Measurements from ENCODE around the gene SHISAL1. TPM values are rescaled to one million over a fixed set of nuclear protein-coding genes. Genes with fewer than 3 reads are reported as not detected.

SHISAL1 gene
- total RNA-seq, 1 donor, result under 0.01 TPM

- no peak for DNase-seq (ENCODE audit: low read depth in 2 of 3, low spot score in 2 of 3)
Measured at GRCh38 chr22:44197271-44197670, 115.5 kb downstream of the SHISAL1 start.

GRCh38 chr22:44196731-44197131 lies 116.0 kb downstream of the SHISAL1 start:
- DNase-seq (ENCODE audit: low read depth in 2 of 3, low spot score in 2 of 3), result no peak

GRCh38 chr22:44196241-44196640 lies 116.5 kb downstream of the SHISAL1 start:
- no peak for DNase-seq (ENCODE audit: low read depth in 2 of 3, low spot score in 2 of 3)

GRCh38 chr22:44195189-44195871 lies 117.4 kb downstream of the SHISAL1 start:
- DNase-seq (ENCODE audit: low read depth in 2 of 3, low spot score in 2 of 3), result no peak

- DNase-seq (ENCODE audit: low read depth in 2 of 3, low spot score in 2 of 3), result no peak
Measured at GRCh38 chr22:44194569-44194968, 118.2 kb downstream of the SHISAL1 start.

Other genes with a start within 250 kb of the SHISAL1 start
- gene PARVG, start 132.0 kb downstream of the SHISAL1 start, total RNA-seq, result 133 TPM
- gene RTL6, start 185.3 kb upstream of the SHISAL1 start, total RNA-seq, result 37.4 TPM

All from hematopoietic multipotent progenitor cell (in vitro differentiated cells).